Stimulated activated CD4-positive, alpha-beta T cell treated with anti-CD3 and anti-CD28 coated beads, TNF-alpha, amount 100 ng/mL, for 4 hours (primary cell): ENCODE data around the gene ARL11.
A peak's percentile ranks its signal among the peaks of the same experiment; 100 is the strongest.
"Not testable (repeated sequence)": the region's sequence is repeated elsewhere in the genome, so short reads cannot be mapped to it uniquely, and the experiment has no call there.

ENCODE experiments used
- DNase-seq, 3 experiments: peaks; one replicate each; pipeline ENCODE4 v3.0.0-alpha.2; 2020; ENCODE audit warnings: low read depth in 3 of 3

Gene ARL11

GRCh38 chr13:49627831-49628652, at the start of gene ARL11:
Gene ARL11 (plus strand): TSS chr13:49628507. CDS start chr13:49630448, 1,941 bp downstream.
- peak; percentile 14 to 26 (median 20) for DNase-seq

- DNase-seq: no peak
Measured at GRCh38 chr13:49579501-49579900, 48.8 kb upstream of the ARL11 start.

- DNase-seq: no peak
Measured at GRCh38 chr13:49580980-49581680, 47.2 kb upstream of the ARL11 start.

- no peak for DNase-seq
Measured at GRCh38 chr13:49584771-49585182, 43.5 kb upstream of the ARL11 start.

GRCh38 chr13:49585220-49586157, 42.8 kb upstream of the ARL11 start, which contains the start of gene RCBTB1:
Gene RCBTB1 (minus strand): TSS chr13:49585558. CDS start chr13:49567279, 18,279 bp downstream.
- peak; percentile 37 to 57 (median 44) for DNase-seq

- DNase-seq: no peak
Measured at GRCh38 chr13:49586717-49587116, 41.6 kb upstream of the ARL11 start.

GRCh38 chr13:49587311-49587847, 40.9 kb upstream of the ARL11 start:
- DNase-seq: no peak

GRCh38 chr13:49590714-49591113, 37.6 kb upstream of the ARL11 start:
- DNase-seq: not testable (repeated sequence)

GRCh38 chr13:49593876-49594275, 34.4 kb upstream of the ARL11 start:
- DNase-seq: not testable (repeated sequence)

- no peak for DNase-seq
Measured at GRCh38 chr13:49594576-49594975, 33.7 kb upstream of the ARL11 start.

GRCh38 chr13:49596221-49596620, 32.1 kb upstream of the ARL11 start:
- no peak for DNase-seq

GRCh38 chr13:49597043-49597641, 31.2 kb upstream of the ARL11 start:
- no peak for DNase-seq

GRCh38 chr13:49602005-49602404, 26.3 kb upstream of the ARL11 start:
- no peak for DNase-seq

GRCh38 chr13:49602615-49603014, 25.7 kb upstream of the ARL11 start:
- not testable (repeated sequence) for DNase-seq

- no peak for DNase-seq
Measured at GRCh38 chr13:49604570-49604969, 23.7 kb upstream of the ARL11 start.

GRCh38 chr13:49606747-49607648, 21.3 kb upstream of the ARL11 start:
- peak; percentile 51 to 74 (median 69) for DNase-seq

- no peak for DNase-seq
Measured at GRCh38 chr13:49607761-49608160, 20.5 kb upstream of the ARL11 start.

- DNase-seq: no peak
Measured at GRCh38 chr13:49608651-49609331, 19.5 kb upstream of the ARL11 start.

- no peak for DNase-seq
Measured at GRCh38 chr13:49610176-49610575, 18.1 kb upstream of the ARL11 start.
